ENCODE results near the gene LMO4. TPM values are rescaled to one million over a fixed set of nuclear protein-coding genes. Genes with fewer than 3 reads are reported as not detected.

LMO4 gene
- total RNA-seq, 1 experiment from 2014 or later: 88.9 TPM

GRCh38 chr1:87291107-87291506 lies 37.6 kb upstream of the LMO4 start:
- Mint-ChIP-seq H3K9me3 (peaks cover 5% of the 10 kb centered on the region), H3K4me3 (no peak overlapping the region), H3K36me3 (no peaks in the 10 kb centered on the region), H3K27me3 (ENCODE audit: low read depth) (no peaks in the 10 kb centered on the region), H3K4me1 (peaks cover 33% of the 10 kb centered on the region), H3K27ac (no peak overlapping the region)
- ATAC-seq (no peak), DNase-seq (ENCODE audit: low spot score) (no peak)
- POLR2A ChIA-PET: no interaction called here
- CTCF ChIA-PET: no interaction called here
- no peak for TF ChIP-seq STAT6 (CRISPR knock-in tag; conservative IDR thresholded peaks at IDR 0.05; ENCODE audit: low read depth)
- TF ChIP-seq RORB (CRISPR knock-in tag; IDR thresholded peaks at IDR 0.05): no peak
- no peak for TF ChIP-seq GTF2I (CRISPR knock-in tag; conservative IDR thresholded peaks at IDR 0.05)

GRCh38 chr1:87292684-87293493 lies 35.8 kb upstream of the LMO4 start:
- TF ChIP-seq ERG (CRISPR knock-in tag; IDR thresholded peaks at IDR 0.05) (no peak), CTCF (IDR thresholded peaks at IDR 0.05) (peak; percentile 80)
- ChIA-PET POLR2A (interaction anchor here (1.4 kb wide), 1 partner anchor 36 kb away, joined by 4 read pairs; the partner anchor contains the start of gene LMO4), CTCF (interaction anchor here (0.6 to 1.8 kb wide), 16 partner anchors 12 to 769 kb away, joined by 3 to 8 read pairs (median 4); no protein-coding TSS in a partner anchor)
- DNase-seq (ENCODE audit: low spot score) (peak; percentile 72), ATAC-seq (peak; percentile 78)
- no peaks in the 10 kb centered on the region for H3K36me3 Mint-ChIP-seq
- no peak overlapping the region for H3K27ac Mint-ChIP-seq
- peaks cover 35% of the 10 kb centered on the region for H3K4me1 Mint-ChIP-seq
- 0 out of 2 replicates have a peak, but pooled peaks cover under 1% of the 10 kb centered on the region for H3K9me3 Mint-ChIP-seq
- H3K4me3 Mint-ChIP-seq: no peak overlapping the region
- H3K27me3 Mint-ChIP-seq (ENCODE audit: low read depth): no peaks in the 10 kb centered on the region

GRCh38 chr1:87294633-87295032 lies 34.0 kb upstream of the LMO4 start:
- no peak for ATAC-seq
- POLR2A ChIA-PET: no interaction called here
- DNase-seq (ENCODE audit: low spot score): no peak
- TF ChIP-seq ZNF219 (CRISPR knock-in tag; IDR thresholded peaks at IDR 0.05; ENCODE audit: borderline replicate concordance) (no peak), MXD4 (CRISPR knock-in tag; IDR thresholded peaks at IDR 0.05; ENCODE audit: borderline replicate concordance) (no peak), ZNF671 (CRISPR knock-in tag; IDR thresholded peaks at IDR 0.05) (no peak), ARID4B (CRISPR knock-in tag; IDR thresholded peaks at IDR 0.05; ENCODE audit: borderline replicate concordance) (no peak), FOXK1 (CRISPR knock-in tag; IDR thresholded peaks at IDR 0.05) (no peak), CDX4 (CRISPR knock-in tag; IDR thresholded peaks at IDR 0.05; ENCODE audit: borderline replicate concordance) (no peak), GABPB1 (CRISPR knock-in tag; IDR thresholded peaks at IDR 0.05) (no peak), FOXJ3 (CRISPR knock-in tag; IDR thresholded peaks at IDR 0.05; ENCODE audit: borderline replicate concordance) (no peak), TCF7 (CRISPR knock-in tag; IDR thresholded peaks at IDR 0.05; ENCODE audit: low read depth) (no peak), HMGXB4 (CRISPR knock-in tag; IDR thresholded peaks at IDR 0.05) (no peak)
- Mint-ChIP-seq H3K27ac (no peak overlapping the region), H3K9me3 (peaks cover 11% of the 10 kb centered on the region), H3K36me3 (no peaks in the 10 kb centered on the region), H3K27me3 (ENCODE audit: low read depth) (no peaks in the 10 kb centered on the region), H3K4me3 (no peak overlapping the region), H3K4me1 (peaks cover 27% of the 10 kb centered on the region)
- CTCF ChIA-PET: interaction anchor here (1.0 to 1.3 kb wide), 3 partner anchors 14 to 40 kb away, joined by 4 to 8 read pairs (median 4); no protein-coding TSS in a partner anchor

Measured in WTC11 (cell line).